NCI-H187 treated with DMSO at 0.1 percent for 48 hours (cell line): Measurements from ENCODE around the gene MDP1.
A peak's percentile ranks its signal among the peaks of the same experiment; 100 is the strongest.

Experiments
- DNase-seq: peaks from one replicate; lab custom pipeline; 2025; lab: John Stamatoyannopoulos, UW

MDP1 gene

DNA sequence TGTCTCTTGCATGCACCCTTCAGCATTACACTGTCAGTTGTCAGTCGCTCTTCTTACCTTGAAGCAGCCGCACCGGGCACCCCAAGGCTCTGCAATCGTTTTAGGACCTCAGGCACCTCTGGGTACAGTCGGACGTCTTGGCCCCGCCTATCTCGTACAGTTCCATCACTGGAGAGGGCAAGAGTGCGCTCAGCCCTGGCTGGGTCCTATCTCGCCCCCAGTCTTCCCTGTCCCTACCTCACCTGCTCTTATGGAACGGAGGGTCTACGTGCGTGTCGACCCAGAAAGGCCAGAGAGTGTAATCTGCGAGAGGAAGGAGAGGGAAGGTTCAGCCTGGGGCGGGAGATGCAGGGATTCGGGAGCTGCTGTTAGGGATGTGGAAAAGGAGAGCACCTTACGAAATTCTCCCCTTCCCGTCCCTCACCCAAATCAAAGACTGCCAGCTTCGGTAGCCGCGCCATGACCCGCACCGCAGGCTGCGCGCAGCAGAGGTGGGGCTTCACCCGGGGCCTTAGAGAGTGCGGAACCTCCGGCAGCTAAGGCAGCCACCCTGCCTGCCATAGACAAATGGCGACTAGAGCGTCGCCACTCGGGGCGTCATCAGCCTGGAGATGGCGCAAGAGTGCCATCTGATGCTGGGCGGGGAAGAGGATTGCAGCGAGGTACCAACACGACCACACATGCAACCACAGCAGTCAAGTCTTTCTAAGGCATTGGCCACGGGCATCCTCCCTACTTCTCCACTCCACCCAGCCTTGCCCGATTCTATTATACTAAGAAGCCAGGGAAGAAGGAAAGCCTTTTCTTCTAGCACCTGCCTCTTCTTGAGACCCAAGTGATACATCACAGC, at the start of gene MDP1:
Gene MDP1 (minus strand): TSS at position 572 of the 850 bp plus-strand sequence. CDS start 111 bp downstream, at position 461.
- DNase-seq: peak; percentile 51

- DNase-seq: no peak
Measured at GRCh38 chr14:24264298-24264697, 48.4 kb upstream of the MDP1 start.

GRCh38 chr14:24263848-24264247, 48.0 kb upstream of the MDP1 start:
- no peak for DNase-seq

GRCh38 chr14:24262821-24263733, 47.2 kb upstream of the MDP1 start, which contains the start of gene TGM1:
TSS of gene TGM1 (minus strand) at chr14:24263177. CDS start at chr14:24262352, 825 bp downstream.
- no peak for DNase-seq

DNA sequence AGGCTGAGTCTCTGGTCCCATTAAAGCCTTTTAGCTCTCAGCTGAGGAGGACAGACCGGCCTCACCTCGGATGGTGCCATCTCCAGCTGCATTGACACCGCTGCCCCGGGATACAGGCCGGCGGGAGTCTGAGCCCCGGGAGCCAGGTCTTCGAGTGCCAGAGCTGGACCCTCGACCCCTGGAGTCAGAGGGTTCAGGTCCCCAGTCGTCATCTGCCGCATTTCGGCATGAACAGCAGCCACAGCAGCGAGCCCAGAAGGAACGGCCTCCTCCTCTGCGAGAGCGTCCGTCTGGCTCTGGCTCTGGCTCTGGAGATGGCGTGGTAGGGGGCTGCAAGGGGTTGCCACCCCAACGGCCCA, 46.1 kb upstream of the MDP1 start:
- DNase-seq: no peak

GRCh38 chr14:24261256-24261968, 45.5 kb upstream of the MDP1 start:
- DNase-seq: no peak

DNA sequence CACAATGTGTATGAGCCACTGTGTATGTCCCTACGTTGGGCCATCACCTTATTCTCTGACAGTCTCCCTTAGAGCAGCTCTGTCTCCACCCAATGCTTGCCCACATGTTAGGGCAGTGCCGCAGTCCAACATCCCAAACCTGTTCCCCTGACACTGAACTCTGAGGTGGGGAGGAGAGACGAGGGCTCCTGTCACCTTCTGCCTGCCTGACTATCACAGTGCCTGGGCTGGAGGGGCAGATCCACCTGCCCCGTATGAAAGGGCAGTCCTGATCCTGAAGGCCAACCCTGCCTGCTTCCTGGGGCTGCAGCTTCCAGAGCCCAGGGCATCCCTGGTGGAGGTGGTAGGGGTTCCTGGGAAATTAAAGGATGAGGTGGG, 44.9 kb upstream of the MDP1 start:
- DNase-seq: no peak

- DNase-seq: no peak
Measured at GRCh38 chr14:24260026-24260779, 44.3 kb upstream of the MDP1 start.

GRCh38 chr14:24259282-24260025, 43.6 kb upstream of the MDP1 start:
- no peak for DNase-seq

GRCh38 chr14:24258548-24259265, 42.8 kb upstream of the MDP1 start:
- DNase-seq: no peak

DNA sequence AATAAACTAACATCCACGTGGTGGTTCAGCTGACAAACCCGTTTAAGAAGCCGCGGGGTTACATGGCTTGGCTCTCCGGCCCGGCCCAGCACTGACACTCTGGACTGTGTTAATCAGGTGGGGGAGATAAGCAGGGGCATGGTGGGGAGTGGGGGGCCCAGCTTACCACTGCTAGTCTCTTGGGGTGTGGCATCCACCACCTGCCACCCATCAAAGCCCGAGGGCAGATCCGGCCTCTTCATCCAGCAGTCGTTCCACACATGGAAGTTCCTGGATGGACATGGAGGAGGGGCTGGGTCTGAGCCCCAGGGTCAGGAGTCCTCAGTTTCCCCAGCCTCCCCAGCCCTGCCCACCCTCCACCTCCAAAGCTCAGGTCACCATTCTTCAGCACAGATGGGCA, 42.3 kb upstream of the MDP1 start:
- DNase-seq: no peak

GRCh38 chr14:24256960-24257359, 41.1 kb upstream of the MDP1 start:
- DNase-seq: no peak

- DNase-seq: no peak
Measured at GRCh38 chr14:24255931-24256711, 40.3 kb upstream of the MDP1 start.

DNA sequence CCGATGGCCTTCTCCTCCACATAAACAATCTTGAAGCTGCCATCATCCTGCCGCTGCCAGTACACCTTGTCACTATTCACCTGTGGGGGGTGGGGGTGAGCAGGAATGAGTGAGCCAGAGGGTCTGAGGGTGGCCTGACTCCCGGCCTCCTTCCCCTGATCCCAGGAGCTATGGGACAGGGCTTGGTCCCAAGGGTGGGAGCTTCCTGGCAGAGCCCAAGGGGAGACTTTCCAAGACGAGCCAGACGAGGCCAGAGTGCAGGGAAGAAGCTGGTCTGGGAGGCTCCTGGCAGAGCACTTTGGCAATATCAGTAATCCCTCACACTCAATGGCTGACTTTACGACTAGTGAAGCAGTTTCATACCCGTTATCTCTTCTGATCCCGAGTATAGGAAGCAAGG, 39.6 kb upstream of the MDP1 start:
- no peak for DNase-seq

- no peak for DNase-seq
Measured at GRCh38 chr14:24254630-24255392, 38.9 kb upstream of the MDP1 start.

- no peak for DNase-seq
Measured at GRCh38 chr14:24253936-24254335, 38.1 kb upstream of the MDP1 start.

DNA sequence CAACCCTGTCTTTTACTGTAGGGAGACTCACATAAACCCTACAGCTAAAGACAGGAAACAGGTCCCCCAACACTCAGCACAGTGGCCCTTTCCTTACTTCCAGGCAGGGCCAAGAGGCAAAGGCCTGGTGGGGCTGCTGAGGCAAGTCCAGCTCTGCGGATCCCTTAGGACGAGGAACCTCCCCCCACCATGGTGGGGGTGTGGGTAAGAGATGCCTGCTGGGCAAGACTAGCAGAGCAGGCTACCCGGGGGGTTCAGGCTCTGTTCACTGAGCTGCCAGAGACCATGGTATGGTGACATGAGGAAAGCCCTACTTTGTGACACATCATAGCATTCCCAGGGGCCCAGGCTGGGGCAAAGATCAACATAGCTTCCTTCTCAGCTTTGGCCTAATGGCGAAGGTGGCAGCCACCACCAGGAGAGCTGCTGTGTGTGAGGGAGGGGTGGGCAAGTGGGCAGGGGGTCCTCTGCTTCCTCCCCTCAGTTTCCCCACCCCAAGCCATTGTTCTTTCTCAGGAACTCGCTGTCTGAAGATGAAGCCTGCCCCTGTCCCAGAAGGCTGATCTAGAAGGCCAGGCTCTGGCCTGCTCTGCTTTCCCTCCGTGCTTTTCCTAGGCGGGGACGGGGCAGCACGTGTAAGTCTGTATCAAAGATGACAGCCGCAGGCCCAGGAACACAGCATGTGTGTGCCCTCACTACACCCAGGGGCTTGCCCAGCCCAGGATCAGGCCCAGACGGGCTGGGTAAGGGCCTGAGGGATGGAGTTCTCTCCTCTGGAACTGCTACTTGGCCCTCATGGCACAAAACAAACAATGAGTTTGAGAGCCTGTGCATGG, 36.6 kb upstream of the MDP1 start:
- DNase-seq: no peak

DNA sequence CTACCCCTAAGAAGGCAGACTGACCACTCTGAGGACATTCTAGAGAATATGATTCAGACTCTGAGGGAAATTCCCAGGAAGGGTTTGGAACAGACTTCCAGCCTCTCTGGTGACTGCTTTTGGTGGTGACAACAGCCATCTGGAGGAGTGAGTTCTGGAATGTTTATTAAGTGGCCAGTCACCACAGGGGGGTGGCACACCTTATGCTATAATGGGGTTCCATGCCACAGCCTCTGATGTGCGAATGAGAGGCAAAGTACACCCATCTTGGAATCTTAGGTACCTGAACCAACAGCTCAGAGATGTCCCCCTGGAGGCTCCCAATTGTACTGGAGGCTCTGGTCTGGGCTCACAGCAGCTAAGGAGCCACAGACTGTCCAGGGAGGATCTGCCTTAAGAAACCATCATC, 36.0 kb upstream of the MDP1 start:
- DNase-seq: no peak
